NCI-H2107 treated with DMSO at 0.1 percent for 48 hours (cell line): ENCODE measurements around the gene LRBA.
A peak's percentile ranks its signal among the peaks of the same experiment; 100 is the strongest.
"Not testable (repeated sequence)": the region's sequence is repeated elsewhere in the genome, so short reads cannot be mapped to it uniquely, and the experiment has no call there.

Experiments
- DNase-seq: peaks from one replicate; lab custom pipeline; 2025; ENCODE audit not compliant: unreplicated experiment; lab: John Stamatoyannopoulos, UW

LRBA gene

GRCh38 chr4:150683775-150684350 is 331.2 kb downstream of the LRBA start:
- no peak for DNase-seq

DNA sequence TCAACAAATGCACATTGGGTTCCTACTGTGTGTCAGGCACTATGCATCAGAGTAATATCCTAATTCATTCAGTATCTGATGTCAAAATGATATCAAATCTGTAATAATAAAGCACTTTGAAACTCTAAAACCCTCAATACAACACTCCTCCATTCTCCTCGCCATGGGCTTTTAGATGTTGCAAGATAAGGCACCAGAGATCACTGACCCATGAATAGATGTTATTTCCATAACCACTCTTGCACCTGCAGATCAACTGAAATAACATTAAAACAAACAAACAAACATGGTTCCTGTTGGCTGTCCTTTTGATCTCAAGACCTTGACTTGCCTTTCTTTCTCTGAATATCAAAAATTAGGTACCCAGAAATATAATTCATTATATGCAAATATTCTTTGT is 333.0 kb downstream of the LRBA start:
- peak; percentile 5 for DNase-seq

GRCh38 chr4:150681063-150681462 is 334.0 kb downstream of the LRBA start:
- DNase-seq = no peak

DNA sequence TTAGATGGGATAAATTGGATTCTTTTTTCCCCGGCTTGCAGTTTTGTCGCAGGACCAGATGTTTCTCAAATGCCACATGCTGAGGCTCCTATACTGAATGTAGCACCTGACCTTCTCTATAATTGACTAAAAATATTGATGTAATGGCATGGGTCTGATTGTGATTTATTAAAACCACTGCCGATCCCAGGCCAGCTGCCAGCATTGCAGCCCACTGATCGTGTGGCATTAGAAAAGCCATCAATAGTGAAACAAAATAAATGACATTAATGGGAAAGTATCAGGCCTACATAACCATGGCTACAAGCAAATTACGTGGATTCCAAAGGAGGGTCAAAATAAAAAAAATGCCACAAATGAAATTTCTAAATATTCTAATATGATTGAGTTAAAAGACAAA is 334.4 kb downstream of the LRBA start:
- no peak for DNase-seq

DNA sequence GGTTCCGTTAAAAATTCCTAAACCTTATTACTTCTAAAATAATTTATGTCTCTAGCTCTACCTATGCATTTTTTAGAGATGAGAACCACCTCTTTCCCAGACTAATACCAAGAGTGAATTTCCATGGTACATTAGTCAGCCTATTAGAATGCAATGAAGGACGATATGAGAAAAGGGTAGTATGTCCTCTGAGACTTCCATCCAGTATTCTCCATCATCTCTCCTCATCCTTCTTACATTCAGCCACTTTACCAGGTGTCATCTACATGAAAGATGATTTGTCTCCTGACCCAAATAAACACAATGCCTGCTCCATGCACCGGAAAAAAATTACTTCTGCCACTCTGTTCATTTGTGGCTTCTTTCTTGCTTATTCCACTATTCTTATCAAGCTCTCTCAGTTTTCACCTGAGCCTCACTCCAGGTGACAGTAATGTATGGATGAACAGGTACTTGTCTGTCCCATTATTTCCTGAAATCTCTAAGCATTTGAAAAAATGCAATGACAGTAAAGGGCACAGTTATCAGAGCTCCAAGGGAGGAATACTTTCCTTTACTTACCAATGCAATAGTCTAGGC is 335.2 kb downstream of the LRBA start:
- no peak for DNase-seq

GRCh38 chr4:150679018-150679764 is 335.9 kb downstream of the LRBA start:
- peak; percentile 4 for DNase-seq

DNA sequence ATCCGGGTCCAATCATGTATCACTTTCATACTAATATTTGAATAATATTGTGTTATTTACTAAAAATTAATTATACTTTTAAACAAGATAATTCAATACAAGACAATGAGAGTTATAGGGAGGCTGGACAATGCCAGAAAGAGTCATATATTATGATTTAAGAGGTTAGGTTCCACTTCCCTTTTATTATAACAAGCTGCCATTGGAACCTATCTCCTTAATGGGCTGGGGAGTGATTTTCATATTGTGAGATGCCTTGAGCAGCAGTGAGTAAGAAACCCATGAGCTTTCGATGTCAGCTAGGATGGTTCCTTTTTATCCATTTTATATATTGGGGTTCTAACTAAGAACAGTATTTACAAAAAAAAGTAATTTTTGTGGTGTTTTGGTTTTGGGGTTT is 341.3 kb downstream of the LRBA start:
- no peak for DNase-seq

DNA sequence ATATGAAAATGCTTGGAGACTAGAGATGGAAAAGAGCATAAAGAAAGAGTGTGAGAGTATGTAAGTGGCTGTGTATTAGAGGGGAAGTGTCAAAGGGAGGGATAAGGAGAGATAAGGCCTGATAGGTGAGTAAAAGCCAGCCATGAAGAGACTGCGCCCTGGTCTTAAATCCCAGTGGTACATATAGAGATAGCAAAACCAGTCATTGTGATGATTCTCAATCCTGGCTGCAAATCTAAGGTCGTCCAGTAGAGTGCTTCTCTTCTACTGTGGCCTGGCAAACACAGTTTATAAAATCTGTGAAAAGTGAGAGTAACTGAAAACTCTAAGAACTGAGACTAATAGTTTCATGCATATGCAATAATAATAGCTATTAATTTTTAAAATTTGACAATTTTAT is 346.3 kb downstream of the LRBA start:
- no peak for DNase-seq

DNA sequence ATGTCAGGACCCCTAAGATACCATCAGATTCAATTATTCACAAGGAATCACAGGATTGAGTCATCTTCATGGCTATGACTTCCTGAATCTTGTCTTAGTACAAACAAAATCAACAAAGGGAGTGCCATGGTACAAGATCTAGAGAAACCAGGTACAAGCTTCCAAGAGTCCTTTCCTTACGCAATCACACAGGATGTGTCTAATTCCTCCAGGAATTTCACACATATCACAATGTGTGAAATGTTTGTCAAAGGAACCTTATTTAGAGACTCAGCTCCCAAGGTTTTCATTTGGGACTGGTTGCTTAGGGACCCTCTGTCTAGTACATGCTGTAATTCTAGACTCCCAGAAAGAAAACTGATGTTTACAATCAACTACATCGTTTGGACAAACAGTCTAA is 350.1 kb downstream of the LRBA start:
- DNase-seq = no peak

DNA sequence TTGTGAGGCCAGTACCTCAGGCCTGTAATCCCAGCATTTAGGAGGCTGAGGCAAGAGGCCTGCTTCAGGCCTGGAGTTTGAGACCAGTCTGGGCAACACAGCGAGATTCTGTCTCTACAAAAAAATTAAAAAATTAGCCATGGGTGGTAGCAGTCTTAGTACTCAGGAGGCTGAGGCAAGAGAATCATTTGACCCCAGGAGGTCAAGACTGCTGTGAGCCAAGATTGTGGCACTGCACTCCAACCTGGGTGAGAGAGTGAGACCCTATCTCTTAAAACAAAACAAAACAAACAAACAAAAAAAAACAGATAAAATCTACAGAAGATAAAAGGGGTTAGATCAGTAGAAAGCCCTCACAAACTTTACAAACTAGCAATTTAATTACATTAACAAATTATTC is 352.4 kb downstream of the LRBA start:
- DNase-seq = no peak

GRCh38 chr4:150661551-150661950 is 353.5 kb downstream of the LRBA start:
- not testable (repeated sequence) for DNase-seq

DNA sequence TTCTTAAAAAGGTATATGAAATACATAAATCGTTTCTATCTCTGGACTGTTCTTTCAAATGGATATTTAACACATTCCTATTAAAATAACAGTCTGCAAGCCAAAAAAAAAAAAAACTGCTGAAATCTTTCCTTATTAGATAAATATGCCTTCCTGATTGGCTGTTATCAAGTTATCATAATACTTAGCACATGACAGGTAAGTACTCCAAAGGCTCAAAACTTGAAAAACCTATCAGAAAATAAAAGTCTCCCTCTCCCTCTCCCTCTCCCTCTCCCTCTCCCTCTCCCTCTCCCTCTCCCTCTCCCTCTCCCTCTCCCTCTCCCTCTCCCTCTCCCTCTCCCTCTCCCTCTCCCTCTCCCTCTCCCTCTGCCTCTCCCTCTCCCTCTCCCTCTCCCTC is 356.8 kb downstream of the LRBA start:
- not testable (repeated sequence) for DNase-seq

DNA sequence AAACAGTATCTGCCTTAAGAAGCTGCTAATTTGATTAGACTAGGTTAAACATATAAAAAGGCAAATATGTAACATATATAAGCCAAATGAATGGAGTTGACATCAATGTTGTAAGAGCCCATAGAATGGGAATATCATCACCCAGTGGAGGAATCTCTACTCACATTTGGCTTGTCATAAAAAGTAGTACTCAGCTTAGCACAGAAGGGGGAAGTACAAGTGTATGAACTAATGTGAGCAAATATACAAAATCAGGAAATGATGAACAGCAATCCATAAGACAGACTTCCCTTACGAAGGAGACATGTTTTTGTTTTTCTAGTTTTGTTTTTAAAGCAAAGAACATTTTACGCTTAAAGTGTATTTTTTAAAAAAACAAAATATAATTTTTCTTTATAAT is 358.2 kb downstream of the LRBA start:
- no peak for DNase-seq

DNA sequence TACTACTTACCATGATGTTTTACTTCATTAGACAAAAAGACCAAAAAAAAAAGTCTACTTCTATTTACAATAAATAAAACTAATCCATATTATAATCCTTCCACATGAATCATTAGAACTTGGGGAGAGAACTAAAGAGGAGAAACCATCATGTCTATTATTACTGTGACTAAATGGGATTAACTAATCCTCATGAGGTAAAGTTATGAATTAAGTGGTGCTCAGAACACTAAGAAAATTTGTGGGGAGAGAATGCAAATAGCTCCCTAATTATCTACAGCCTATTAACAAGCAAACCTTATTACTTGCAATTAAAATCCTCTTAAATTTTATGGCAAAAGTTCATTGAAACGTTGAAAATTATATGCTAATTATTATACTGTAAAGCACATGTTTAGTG is 364.3 kb downstream of the LRBA start:
- DNase-seq = no peak

DNA sequence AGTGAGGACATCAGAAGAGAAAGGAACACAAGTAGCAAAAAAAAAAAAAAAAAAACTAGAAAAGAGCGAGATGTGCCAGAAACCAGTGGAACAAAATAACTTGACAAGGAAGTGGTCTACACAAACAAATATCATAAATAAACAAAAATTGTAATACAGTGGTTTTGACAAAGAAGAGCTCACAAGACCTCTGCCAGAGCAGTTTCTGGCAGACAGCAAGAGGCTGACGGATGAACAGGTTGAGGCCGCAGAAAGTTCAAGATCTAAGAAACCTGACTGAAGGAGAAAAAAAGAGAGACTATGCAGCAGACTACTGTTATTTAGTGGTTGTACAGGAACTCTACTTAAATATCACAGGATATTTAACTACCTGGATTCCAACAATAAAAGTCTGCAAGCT is 367.0 kb downstream of the LRBA start:
- DNase-seq = no peak

GRCh38 chr4:150647008-150647407 is 368.1 kb downstream of the LRBA start:
- no peak for DNase-seq

- no peak for DNase-seq
These were observed 373.5 kb downstream of the LRBA start for GRCh38 chr4:150641612-150642011.

DNA sequence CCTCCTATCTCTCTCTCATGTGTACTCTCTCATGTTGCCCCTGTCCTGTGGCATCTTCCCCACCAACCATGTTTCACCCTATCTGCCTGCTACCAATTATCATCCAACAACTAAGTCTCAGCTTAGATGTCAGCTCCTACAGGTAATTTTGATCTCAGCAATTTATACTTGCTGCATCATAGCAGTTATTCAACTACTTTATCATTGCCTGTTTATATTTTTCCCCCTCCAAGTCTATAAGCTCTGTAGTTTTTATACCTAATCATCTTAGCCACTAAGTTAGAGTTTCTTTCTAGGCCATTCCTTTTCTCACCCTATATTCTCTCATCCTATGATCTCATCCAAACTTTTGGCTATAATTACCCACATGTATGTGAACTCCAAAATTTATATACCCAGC is 382.4 kb downstream of the LRBA start:
- DNase-seq = no peak

GRCh38 chr4:150628073-150628472 is 387.0 kb downstream of the LRBA start:
- DNase-seq = no peak

- no peak for DNase-seq
These were observed 390.1 kb downstream of the LRBA start for GRCh38 chr4:150625033-150625432.

- DNase-seq = no peak
These were observed 391.0 kb downstream of the LRBA start for GRCh38 chr4:150624055-150624454.

DNA sequence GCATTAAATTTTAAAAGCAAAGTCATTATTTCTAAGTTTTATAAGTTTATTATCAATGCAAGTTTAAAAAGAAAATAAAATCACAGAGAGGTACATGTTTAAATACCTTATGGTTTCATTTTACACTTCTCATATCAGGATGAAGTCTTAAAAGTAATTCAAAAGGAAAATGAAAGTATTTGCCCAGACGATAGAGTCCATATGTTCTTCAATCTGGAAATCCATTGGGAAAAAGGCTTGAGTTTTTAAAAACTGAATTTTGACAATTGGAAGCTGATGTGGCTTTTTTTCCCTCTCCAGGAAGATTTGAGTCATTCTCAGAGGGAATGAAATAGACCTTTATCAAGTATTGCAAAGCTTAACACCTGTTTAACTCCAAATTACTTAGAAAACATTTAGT is 396.0 kb downstream of the LRBA start:
- DNase-seq = no peak

GRCh38 chr4:150609131-150609530 is 406.0 kb downstream of the LRBA start:
- DNase-seq = no peak
